ENCODE measurements around the gene XAB2.

GRCh38 chr19:7570761-7571160, 58.6 kb downstream of the XAB2 start:
- TF ChIP-seq EP300 (conservative IDR thresholded peaks at IDR 0.05; ENCODE audit: poor library complexity, severe bottlenecking) (no peak), CTCF (IDR thresholded peaks at IDR 0.05; ENCODE audit: poor library complexity, severe bottlenecking) (no peak), MXI1 (conservative IDR thresholded peaks at IDR 0.05; ENCODE audit: poor library complexity, severe bottlenecking) (no peak), RAD21 (conservative IDR thresholded peaks at IDR 0.05) (no peak), EZH2 (IDR thresholded peaks at IDR 0.05; ENCODE audit: borderline replicate concordance, insufficient read depth, low read length, poor library complexity, severe bottlenecking) (no peak), REST (IDR thresholded peaks at IDR 0.05; ENCODE audit: borderline replicate concordance) (no peak), POLR2AphosphoS5 (IDR thresholded peaks at IDR 0.05) (no peak)

Data from neural cell (in vitro differentiated cells).